ENCODE results near the gene IKZF2.

- TF ChIP-seq POLR2A (IDR thresholded peaks at IDR 0.05) (no peak), CTCF (IDR thresholded peaks at IDR 0.05) (no peak)
Observed at GRCh38 chr2:213066443-213066743, 85.0 kb downstream of the IKZF2 start.

All from ovary (tissue), 3 donors.